H1 (cell line): ENCODE measurements around the gene CTF1. TPM values are rescaled to one million over a fixed set of nuclear protein-coding genes. Genes with fewer than 3 reads are reported as not detected.

ENCODE experiments used
- NRF1 ChIP-seq: IDR thresholded peaks from 2 replicates; pipeline ENCODE4 v1.6.1; 2011; ENCODE audit warnings: mild to moderate bottlenecking, low read depth, low read length, improper control_type of control experiment
- polyA plus RNA-seq, 7 experiments: library from polyadenylated mRNA; depleted of rRNA in 3 of 7; stranded (reverse) in 5 of 7; unstranded in 2 of 7; fragments of >200 nt in 5 of 7; fragments of 200-250 nt in 2 of 7; gene quantifications; 1 replicate in 5 of 7; 2 replicates in 1 of 7; 4 replicates in 1 of 7; pipeline versions ENCODE4 v1.2.1 to v1.2.3, GENCODE V29; 2011 to 2013; ENCODE audit warnings: missing spikeins in 2 of 7, mixed read lengths in 2 of 7
- total RNA-seq: library from RNA; stranded (reverse); fragmentation: NEBNext Ultra II Directional; extraction: Animal tissue kit (Norgen Biotek cat#: 25700); gene quantifications from 2 replicates; pipeline ENCODE4 v1.2.1, GENCODE V29; 2021

Gene CTF1
- total and polyA plus RNA-seq, 2 of the 8 experiments (the other 6 are each of a cell fraction or from before 2014, with no cell fraction given), result 0.97 to 3.4 TPM

DNA sequence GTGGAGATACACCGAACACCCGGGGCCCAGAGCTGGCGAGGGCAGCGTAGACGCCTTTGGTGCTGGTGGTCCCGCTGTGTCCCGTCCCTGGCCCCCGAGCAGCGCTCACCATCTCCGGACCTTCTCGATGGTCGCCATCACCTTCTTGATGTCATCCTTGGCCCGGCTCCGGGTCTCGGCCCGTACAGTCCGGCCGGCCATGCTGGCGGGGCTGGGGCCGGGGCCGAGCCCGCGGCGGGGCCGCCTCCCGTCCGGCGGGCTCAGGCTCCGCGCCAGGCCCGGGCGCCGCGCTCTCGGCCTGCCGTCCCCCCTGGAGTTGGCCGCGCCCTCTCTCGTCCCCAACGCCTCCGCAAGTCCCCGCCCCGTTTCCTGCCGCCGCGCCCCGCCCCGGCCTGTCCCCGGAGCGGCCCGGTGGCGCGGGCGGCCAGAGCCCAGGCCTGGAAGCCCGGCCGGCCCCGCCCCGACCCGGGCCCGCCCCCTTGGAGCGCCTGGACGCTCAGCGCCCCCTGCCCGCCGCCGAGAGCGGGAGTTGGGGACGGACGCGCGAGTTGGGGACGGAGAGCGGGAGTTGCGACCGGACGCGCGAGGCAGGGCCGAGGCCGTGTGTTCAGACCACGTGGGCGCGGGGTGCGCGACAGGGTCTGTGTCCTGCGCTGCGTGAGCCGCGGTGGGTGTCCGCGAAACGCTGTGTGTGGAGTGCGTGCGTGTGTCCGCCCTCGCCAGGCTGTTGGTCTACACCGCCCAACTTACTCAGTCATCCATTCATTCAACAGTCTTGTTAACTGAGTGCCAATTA, 2.5 kb upstream of the CTF1 start, which contains the start of gene BCL7C (continued):
- no peak for TF ChIP-seq NRF1
